NCI-H82 treated with DMSO at 0.1 percent for 48 hours (cell line): ENCODE measurements around the gene PTH1R.

ENCODE experiments used
- DNase-seq: peaks from one replicate; lab custom pipeline; 2025; ENCODE audit not compliant: unreplicated experiment; lab: John Stamatoyannopoulos, UW

PTH1R gene

GRCh38 chr3:46882377-46883053 lies 5.0 kb downstream of the PTH1R start:
- no peak for DNase-seq

GRCh38 chr3:46883054-46883829 lies 5.7 kb downstream of the PTH1R start:
- no peak for DNase-seq

- DNase-seq = no peak
Observed at GRCh38 chr3:46883830-46884185, 6.3 kb downstream of the PTH1R start.

- DNase-seq = no peak
Observed at GRCh38 chr3:46884427-46884826, 6.9 kb downstream of the PTH1R start.

- no peak for DNase-seq
Observed at GRCh38 chr3:46884929-46885328, 7.4 kb downstream of the PTH1R start.

GRCh38 chr3:46885612-46886011 lies 8.1 kb downstream of the PTH1R start:
- no peak for DNase-seq

GRCh38 chr3:46887980-46888494 lies 10.5 kb downstream of the PTH1R start:
- no peak for DNase-seq

- DNase-seq = no peak
Observed at GRCh38 chr3:46888705-46889104, 11.2 kb downstream of the PTH1R start.

GRCh38 chr3:46889381-46890110 lies 12.0 kb downstream of the PTH1R start:
- peak; percentile 36 for DNase-seq

- no peak for DNase-seq
Observed at GRCh38 chr3:46890132-46890531, 12.6 kb downstream of the PTH1R start.

- no peak for DNase-seq
Observed at GRCh38 chr3:46891132-46891531, 13.6 kb downstream of the PTH1R start.

GRCh38 chr3:46892285-46893145 lies 15.0 kb downstream of the PTH1R start:
- DNase-seq = no peak

GRCh38 chr3:46893146-46893748 lies 15.7 kb downstream of the PTH1R start:
- DNase-seq = no peak

GRCh38 chr3:46893763-46894162 lies 16.2 kb downstream of the PTH1R start:
- no peak for DNase-seq

GRCh38 chr3:46894256-46894655 lies 16.7 kb downstream of the PTH1R start:
- DNase-seq = no peak

GRCh38 chr3:46895204-46895660 lies 17.7 kb downstream of the PTH1R start:
- no peak for DNase-seq

- DNase-seq = no peak
Observed at GRCh38 chr3:46895761-46896160, 18.2 kb downstream of the PTH1R start.

- DNase-seq = no peak
Observed at GRCh38 chr3:46896386-46896785, 18.9 kb downstream of the PTH1R start.

- no peak for DNase-seq
Observed at GRCh38 chr3:46897031-46897430, 19.5 kb downstream of the PTH1R start.

- DNase-seq = no peak
Observed at GRCh38 chr3:46897829-46898320, 20.4 kb downstream of the PTH1R start.
